CD4-positive, alpha-beta T cell (primary cell): ENCODE results near the gene AVEN. TPM values are rescaled to one million over a fixed set of nuclear protein-coding genes. Genes with fewer than 3 reads are reported as not detected.

Experiments
- ATAC-seq: fragments of 200-7000 bp; cut with Tn5 transposase; one replicate; pipeline ENCODE4 v1.10.0; 2022; ENCODE audit warnings: mild to moderate bottlenecking; ENCODE audit not compliant: poor library complexity
- CTCF ChIA-PET: fragments of 350-600 bp; sonication (Branson Sonifier 250); formaldehyde crosslinking; loops from one replicate; lab custom pipeline; 2021; ENCODE audit warnings: antibody characterized with exemption, inconsistent platforms; lab: Charles Lee
- POLR2A ChIA-PET: fragments of 350-600 bp; sonication (Branson Sonifier 250); formaldehyde crosslinking; loops from one replicate; lab custom pipeline; 2021; ENCODE audit warnings: antibody characterized with exemption, inconsistent platforms; lab: Charles Lee
- DNase-seq, 14 experiments: peaks; one replicate each; pipeline ENCODE4 v3.0.0-alpha.2; 2013 to 2020; ENCODE audit warnings: mixed read lengths in 2 of 14
- H3K27ac ChIP-seq, 2 donors: one replicate each; pipeline versions ENCODE4 v1.5.1 to v1.7.0; 2013; ENCODE audit warnings: low read length in 2 of 2, low read depth in 1 of 2, mild to moderate bottlenecking in 1 of 2
- H3K27me3 ChIP-seq, 2 experiments: 1 replicate in 1 of 2; 2 replicates in 1 of 2; pipeline versions ENCODE4 v1.6.1 to v1.7.0; 2013; ENCODE audit warnings: low read length in 2 of 2, control low read depth in 1 of 2, mild to moderate bottlenecking in 1 of 2, moderate library complexity in 1 of 2; ENCODE audit not compliant: insufficient read depth in 2 of 2, control insufficient read depth in 1 of 2
- H3K36me3 ChIP-seq: one replicate; pipeline ENCODE4 v1.6.1; 2013; ENCODE audit warnings: low read length, control low read depth; ENCODE audit not compliant: insufficient read depth
- H3K4me1 ChIP-seq: one replicate; pipeline ENCODE4 v1.6.1; 2013; ENCODE audit warnings: low read length, control low read depth; ENCODE audit not compliant: insufficient read depth
- H3K4me3 ChIP-seq: one replicate; pipeline ENCODE4 v1.5.1; 2013; ENCODE audit warnings: mild to moderate bottlenecking, low read length, moderate library complexity
- H3K9me3 ChIP-seq, 2 experiments: 1 replicate in 1 of 2; 2 replicates in 1 of 2; pipeline versions ENCODE4 v1.6.1 to v1.7.0; 2013; ENCODE audit warnings: low read length in 2 of 2, mild to moderate bottlenecking in 2 of 2, control low read depth in 1 of 2, moderate library complexity in 1 of 2; ENCODE audit not compliant: control insufficient read depth in 1 of 2, insufficient read depth in 1 of 2
- H3K27ac Mint-ChIP-seq: one replicate; pipeline ENCODE4 v1.8.0; 2020; ENCODE audit warnings: mixed read lengths
- H3K27me3 Mint-ChIP-seq: one replicate; pipeline ENCODE4 v1.8.0; 2021; ENCODE audit warnings: mixed read lengths
- H3K36me3 Mint-ChIP-seq: one replicate; pipeline ENCODE4 v1.8.0; 2021; ENCODE audit warnings: low read depth, mixed read lengths
- H3K4me1 Mint-ChIP-seq: one replicate; pipeline ENCODE4 v1.8.0; 2021; ENCODE audit warnings: low read depth, mixed read lengths
- H3K4me3 Mint-ChIP-seq: one replicate; pipeline ENCODE4 v1.8.0; 2020; ENCODE audit warnings: mild to moderate bottlenecking, mixed read lengths
- H3K9me3 Mint-ChIP-seq: one replicate; pipeline ENCODE4 v1.8.0; 2020; ENCODE audit warnings: mixed read lengths
- intact Hi-C, 2 experiments: fragments of 100-400 bp; cut with DNase I in 1 of 2; cut with micrococcal nuclease in 1 of 2; formaldehyde crosslinking; loops; one replicate each; pipeline versions ENCODE4 v1.15.1 to v1.9.0; 2023 to 2025; cut with DNase I, micrococcal nuclease
- total RNA-seq, 174 experiments: library from RNA in 2 of 174; stranded (reverse) in 2 of 174; gene quantifications; one replicate each; pipeline ENCODE4 v1.2.3 and lab custom pipeline; 2021 to 2026
- TF ChIP-seq, protein P1 (sequence below): fragments of 200-600 bp; IDR thresholded peaks from one replicate; pipeline ENCODE4 v1.8.0; 2022; ENCODE audit warnings: antibody characterized with exemption, mild to moderate bottlenecking

Gene AVEN
- total RNA-seq, 2 experiments from 2014 or later: 4.5 to 4.9 TPM

- Mint-ChIP-seq H3K4me3 (no peak overlapping the region), H3K36me3 (no peaks in the 10 kb centered on the region), H3K9me3 (no peaks in the 10 kb centered on the region), H3K27me3 (no peaks in the 10 kb centered on the region), H3K27ac (no peak overlapping the region), H3K4me1 (no peaks in the 10 kb centered on the region)
- Histone ChIP-seq H3K9me3 (no peaks in the 10 kb centered on the region), H3K36me3 (no peaks in the 10 kb centered on the region), H3K4me3 (no peak overlapping the region), H3K27me3 (no peaks in the 10 kb centered on the region), H3K27ac (no peak overlapping the region), H3K4me1 (no peaks in the 10 kb centered on the region)
- no peak for ATAC-seq
- ChIA-PET POLR2A (interaction anchor here (0.8 kb wide), 1 partner anchor 34 kb away, joined by 3 read pairs; no protein-coding TSS in a partner anchor), CTCF (no interaction called here)
- intact Hi-C loops: no loop called here
- TF ChIP-seq, protein P1, sequence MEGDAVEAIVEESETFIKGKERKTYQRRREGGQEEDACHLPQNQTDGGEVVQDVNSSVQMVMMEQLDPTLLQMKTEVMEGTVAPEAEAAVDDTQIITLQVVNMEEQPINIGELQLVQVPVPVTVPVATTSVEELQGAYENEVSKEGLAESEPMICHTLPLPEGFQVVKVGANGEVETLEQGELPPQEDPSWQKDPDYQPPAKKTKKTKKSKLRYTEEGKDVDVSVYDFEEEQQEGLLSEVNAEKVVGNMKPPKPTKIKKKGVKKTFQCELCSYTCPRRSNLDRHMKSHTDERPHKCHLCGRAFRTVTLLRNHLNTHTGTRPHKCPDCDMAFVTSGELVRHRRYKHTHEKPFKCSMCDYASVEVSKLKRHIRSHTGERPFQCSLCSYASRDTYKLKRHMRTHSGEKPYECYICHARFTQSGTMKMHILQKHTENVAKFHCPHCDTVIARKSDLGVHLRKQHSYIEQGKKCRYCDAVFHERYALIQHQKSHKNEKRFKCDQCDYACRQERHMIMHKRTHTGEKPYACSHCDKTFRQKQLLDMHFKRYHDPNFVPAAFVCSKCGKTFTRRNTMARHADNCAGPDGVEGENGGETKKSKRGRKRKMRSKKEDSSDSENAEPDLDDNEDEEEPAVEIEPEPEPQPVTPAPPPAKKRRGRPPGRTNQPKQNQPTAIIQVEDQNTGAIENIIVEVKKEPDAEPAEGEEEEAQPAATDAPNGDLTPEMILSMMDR: no peak
- no peak for DNase-seq
Observed at GRCh38 chr15:33968821-33969220, 70.2 kb downstream of the AVEN start.

DNA sequence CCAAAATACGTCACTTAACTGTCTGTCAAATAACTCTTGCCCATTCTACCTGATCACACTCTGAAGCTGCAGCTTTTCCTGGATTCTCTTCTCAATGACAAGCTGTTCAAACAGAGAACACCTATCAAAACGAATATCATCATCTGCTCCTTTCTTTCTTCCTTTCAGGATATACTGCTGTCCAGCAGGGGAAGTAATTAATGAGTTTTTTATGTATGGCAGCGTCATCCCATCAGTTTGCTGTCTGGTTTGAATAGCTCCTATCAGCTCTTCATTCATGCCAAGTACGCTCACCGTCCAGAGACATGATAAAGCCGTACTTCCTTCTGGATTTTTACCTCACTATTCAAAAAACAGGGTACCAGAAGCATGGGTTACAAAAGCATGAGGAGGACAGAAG is 70.8 kb downstream of the AVEN start, which contains the start of gene CHRM5:
Gene CHRM5, plus strand, starts transcription at position 274 of the 400 bp plus-strand sequence. CDS start 94,221 bp downstream, outside the sequence.
- Mint-ChIP-seq H3K4me1 (no peaks in the 10 kb centered on the region), H3K36me3 (no peaks in the 10 kb centered on the region), H3K27me3 (no peaks in the 10 kb centered on the region), H3K9me3 (no peaks in the 10 kb centered on the region), H3K4me3 (no peak within 1 kb of the TSS), H3K27ac (no peak within 1 kb of the TSS)
- TF ChIP-seq, protein P1: no peak
- H3K4me1 ChIP-seq: no peaks in the 10 kb centered on the region
- POLR2A ChIA-PET: interaction anchor here (0.5 to 0.8 kb wide), 2 partner anchors 32 to 35 kb away, joined by 3 read pairs; no protein-coding TSS in a partner anchor
- H3K27me3 ChIP-seq: no peaks in the 10 kb centered on the region
- intact Hi-C loops: no loop called here
- no peaks in the 10 kb centered on the region for H3K9me3 ChIP-seq
- no peak for DNase-seq
- no peak within 1 kb of the TSS for H3K27ac ChIP-seq
- no peaks in the 10 kb centered on the region for H3K36me3 ChIP-seq
- CTCF ChIA-PET: no interaction called here
- ATAC-seq: no peak
- no peak within 1 kb of the TSS for H3K4me3 ChIP-seq

DNA sequence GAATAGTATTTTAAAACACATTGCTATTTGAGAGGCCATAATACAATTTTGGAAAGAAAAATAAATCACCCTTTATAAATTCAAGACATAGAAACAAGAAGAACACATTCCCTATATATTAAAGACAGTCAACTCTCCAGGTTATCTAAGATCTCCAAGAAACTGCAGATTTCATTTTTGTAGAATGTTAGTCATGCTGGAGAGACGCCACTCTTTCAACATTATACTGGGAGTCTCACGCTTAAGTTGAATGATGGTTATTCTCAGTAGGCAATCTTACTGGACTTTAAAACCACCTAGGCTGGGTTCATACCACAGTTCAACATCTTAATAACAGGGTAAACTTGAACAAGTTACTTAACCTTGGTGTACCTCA is 74.4 kb downstream of the AVEN start:
- H3K4me3 ChIP-seq: no peak overlapping the region
- Mint-ChIP-seq H3K4me1 (no peaks in the 10 kb centered on the region), H3K36me3 (no peaks in the 10 kb centered on the region), H3K27ac (no peak overlapping the region), H3K9me3 (no peaks in the 10 kb centered on the region), H3K27me3 (no peaks in the 10 kb centered on the region), H3K4me3 (no peak overlapping the region)
- no peak overlapping the region for H3K27ac ChIP-seq
- ATAC-seq (no peak), DNase-seq (no peak)
- H3K27me3 ChIP-seq: no peaks in the 10 kb centered on the region
- H3K9me3 ChIP-seq: no peaks in the 10 kb centered on the region
- CTCF ChIA-PET: no interaction called here
- H3K36me3 ChIP-seq: no peaks in the 10 kb centered on the region
- POLR2A ChIA-PET: no interaction called here
- TF ChIP-seq, protein P1: no peak
- no peaks in the 10 kb centered on the region for H3K4me1 ChIP-seq
- intact Hi-C loops: no loop called here
